ENCODE results near the gene CCDC93.

DNA sequence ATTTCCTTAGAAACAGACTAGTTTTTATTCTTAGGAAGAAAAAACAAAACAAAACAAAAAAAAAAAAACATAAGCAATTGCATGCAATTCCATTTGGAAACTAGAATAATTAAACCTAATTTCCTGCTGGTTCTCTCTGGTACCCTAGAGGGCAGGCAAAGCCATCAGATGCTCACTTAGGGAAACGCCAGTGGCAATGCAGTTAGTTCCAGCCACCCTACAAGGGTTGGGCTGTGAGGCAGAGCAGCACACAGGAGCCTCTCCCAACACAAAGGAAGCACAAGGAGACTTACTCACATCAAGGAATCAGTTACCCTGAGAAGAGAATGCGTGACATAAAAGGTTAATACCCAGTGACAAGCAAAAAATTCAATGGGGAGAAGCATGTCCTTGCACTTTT is 28.8 kb downstream of the CCDC93 start:
- TF ChIP-seq POLR2A (IDR thresholded peaks at IDR 0.05) (no peak), EP300 (IDR thresholded peaks at IDR 0.05) (no peak)
- TF ChIP-seq, protein P1, sequence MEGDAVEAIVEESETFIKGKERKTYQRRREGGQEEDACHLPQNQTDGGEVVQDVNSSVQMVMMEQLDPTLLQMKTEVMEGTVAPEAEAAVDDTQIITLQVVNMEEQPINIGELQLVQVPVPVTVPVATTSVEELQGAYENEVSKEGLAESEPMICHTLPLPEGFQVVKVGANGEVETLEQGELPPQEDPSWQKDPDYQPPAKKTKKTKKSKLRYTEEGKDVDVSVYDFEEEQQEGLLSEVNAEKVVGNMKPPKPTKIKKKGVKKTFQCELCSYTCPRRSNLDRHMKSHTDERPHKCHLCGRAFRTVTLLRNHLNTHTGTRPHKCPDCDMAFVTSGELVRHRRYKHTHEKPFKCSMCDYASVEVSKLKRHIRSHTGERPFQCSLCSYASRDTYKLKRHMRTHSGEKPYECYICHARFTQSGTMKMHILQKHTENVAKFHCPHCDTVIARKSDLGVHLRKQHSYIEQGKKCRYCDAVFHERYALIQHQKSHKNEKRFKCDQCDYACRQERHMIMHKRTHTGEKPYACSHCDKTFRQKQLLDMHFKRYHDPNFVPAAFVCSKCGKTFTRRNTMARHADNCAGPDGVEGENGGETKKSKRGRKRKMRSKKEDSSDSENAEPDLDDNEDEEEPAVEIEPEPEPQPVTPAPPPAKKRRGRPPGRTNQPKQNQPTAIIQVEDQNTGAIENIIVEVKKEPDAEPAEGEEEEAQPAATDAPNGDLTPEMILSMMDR (IDR thresholded peaks at IDR 0.05): no peak
